ENCODE results near the gene HAUS8.

HAUS8 gene

GRCh38 chr19:17090583-17090982, 15.3 kb upstream of the HAUS8 start:
- CTCF ChIA-PET: no interaction called here
- no peak for TF ChIP-seq FOXM1 (IDR thresholded peaks at IDR 0.05; ENCODE audit: borderline replicate concordance)
- no peak for TF ChIP-seq PKNOX1 (IDR thresholded peaks at IDR 0.05)
- no peak for TF ChIP-seq ELF4 (IDR thresholded peaks at IDR 0.05)
- TF ChIP-seq L3MBTL2 (conservative IDR thresholded peaks at IDR 0.05): no peak
- no peak for TF ChIP-seq ZNF384 (IDR thresholded peaks at IDR 0.05)
- no peak for TF ChIP-seq FOXK2 (IDR thresholded peaks at IDR 0.05)
- TF ChIP-seq BHLHE40 (IDR thresholded peaks at IDR 0.05; ENCODE audit: borderline replicate concordance): no peak
- TF ChIP-seq HDGF (IDR thresholded peaks at IDR 0.05; ENCODE audit: borderline replicate concordance): no peak
- TF ChIP-seq CTBP1 (IDR thresholded peaks at IDR 0.05; ENCODE audit: borderline replicate concordance): no peak
- no peak for TF ChIP-seq ARNT (IDR thresholded peaks at IDR 0.05)
- no peak for TF ChIP-seq SUZ12 (IDR thresholded peaks at IDR 0.05)
- no peak for TF ChIP-seq FOXA1 (IDR thresholded peaks at IDR 0.05)

GRCh38 chr19:17088552-17088951, 13.3 kb upstream of the HAUS8 start:
- ChIA-PET POLR2A (interaction anchor here (1.6 kb wide), 1 partner anchor 13 kb away, joined by 3 read pairs; the partner anchor contains the start of genes HAUS8 and MYO9B), CTCF (interaction anchor here (0.8 kb wide), 1 partner anchor 149 kb away, joined by 3 read pairs; no protein-coding TSS in a partner anchor)
- no peak for TF ChIP-seq PKNOX1 (IDR thresholded peaks at IDR 0.05)
- TF ChIP-seq HDGF (IDR thresholded peaks at IDR 0.05; ENCODE audit: borderline replicate concordance): no peak
- TF ChIP-seq LEF1 (IDR thresholded peaks at IDR 0.05; ENCODE audit: borderline replicate concordance): no peak
- no peak for TF ChIP-seq L3MBTL2 (conservative IDR thresholded peaks at IDR 0.05)
- no peak for TF ChIP-seq NFRKB (IDR thresholded peaks at IDR 0.05)
- TF ChIP-seq TARDBP (IDR thresholded peaks at IDR 0.05): no peak
- no peak for TF ChIP-seq BHLHE40 (IDR thresholded peaks at IDR 0.05; ENCODE audit: borderline replicate concordance)
- TF ChIP-seq FOXK2 (IDR thresholded peaks at IDR 0.05): no peak
- no peak for TF ChIP-seq ARNT (IDR thresholded peaks at IDR 0.05)
- no peak for TF ChIP-seq FOXA1 (IDR thresholded peaks at IDR 0.05)
- no peak for TF ChIP-seq SUZ12 (IDR thresholded peaks at IDR 0.05)
- no peak for TF ChIP-seq SP1 (IDR thresholded peaks at IDR 0.05)
- TF ChIP-seq CTBP1 (IDR thresholded peaks at IDR 0.05; ENCODE audit: borderline replicate concordance): no peak
- TF ChIP-seq ELF4 (IDR thresholded peaks at IDR 0.05): no peak
- TF ChIP-seq ZNF384 (IDR thresholded peaks at IDR 0.05): no peak
- TF ChIP-seq FOXM1 (IDR thresholded peaks at IDR 0.05; ENCODE audit: borderline replicate concordance): no peak
- DNase-seq (ENCODE audit: extremely low spot score): no peak

More at GRCh38 chr19:17090583-17090982, 15.3 kb upstream of the HAUS8 start:
- DNase-seq (ENCODE audit: extremely low spot score): no peak
- POLR2A ChIA-PET: no interaction called here

GRCh38 chr19:17086834-17087233, 11.6 kb upstream of the HAUS8 start:
- POLR2A ChIA-PET: no interaction called here
- TF ChIP-seq FOXK2 (IDR thresholded peaks at IDR 0.05) (no peak), PKNOX1 (IDR thresholded peaks at IDR 0.05) (no peak), SP1 (IDR thresholded peaks at IDR 0.05) (no peak), ELF4 (IDR thresholded peaks at IDR 0.05) (no peak)
- CTCF ChIA-PET: no interaction called here
- DNase-seq (ENCODE audit: extremely low spot score): no peak

- no peak for TF ChIP-seq CTBP1 (IDR thresholded peaks at IDR 0.05; ENCODE audit: borderline replicate concordance)
- TF ChIP-seq LEF1 (IDR thresholded peaks at IDR 0.05; ENCODE audit: borderline replicate concordance): no peak
- ChIA-PET POLR2A (no interaction called here), CTCF (no interaction called here)
- DNase-seq (ENCODE audit: extremely low spot score): no peak
Observed at GRCh38 chr19:17086120-17086519, 10.9 kb upstream of the HAUS8 start.

GRCh38 chr19:17081672-17082630, 6.7 kb upstream of the HAUS8 start:
- CTCF ChIA-PET: interaction anchor here (0.5 kb wide), 1 partner anchor 11 kb away, joined by 3 read pairs; no protein-coding TSS in a partner anchor
- no peak for DNase-seq (ENCODE audit: extremely low spot score)
- TF ChIP-seq NFRKB (IDR thresholded peaks at IDR 0.05): no peak
- POLR2A ChIA-PET: no interaction called here

GRCh38 chr19:17080440-17080801, 5.2 kb upstream of the HAUS8 start:
- TF ChIP-seq NFRKB (IDR thresholded peaks at IDR 0.05): no peak
- TF ChIP-seq LEF1 (IDR thresholded peaks at IDR 0.05; ENCODE audit: borderline replicate concordance): no peak
- TF ChIP-seq TARDBP (IDR thresholded peaks at IDR 0.05): no peak
- no peak for TF ChIP-seq L3MBTL2 (conservative IDR thresholded peaks at IDR 0.05)
- TF ChIP-seq BHLHE40 (IDR thresholded peaks at IDR 0.05; ENCODE audit: borderline replicate concordance): no peak
- TF ChIP-seq FOXK2 (IDR thresholded peaks at IDR 0.05): no peak
- TF ChIP-seq HDGF (IDR thresholded peaks at IDR 0.05; ENCODE audit: borderline replicate concordance): no peak
- ChIA-PET CTCF (no interaction called here), POLR2A (no interaction called here)
- DNase-seq (ENCODE audit: extremely low spot score): no peak

All from HEK293T (cell line).